T-helper 2 cell treated with Interferon-gamma antibody and Interleukin-4, amounts not matched to agents 5 μg/mL and 100 μg/mL, for 36 hours (primary cell): ENCODE data around the gene CEP57L1.

Experiments
- DNase-seq: peaks from one replicate; pipeline ENCODE4 v3.0.0; 2021; ENCODE audit warnings: low spot score
- H3K27ac Mint-ChIP-seq: one replicate; pipeline ENCODE4 v1.8.0; 2021; ENCODE audit warnings: mild to moderate bottlenecking, mixed read lengths
- H3K27me3 Mint-ChIP-seq: one replicate; pipeline ENCODE4 v1.8.0; 2021; ENCODE audit warnings: low read depth, mixed read lengths
- H3K36me3 Mint-ChIP-seq: one replicate; pipeline ENCODE4 v1.8.0; 2021; ENCODE audit warnings: low read depth, mixed read lengths
- H3K4me1 Mint-ChIP-seq: one replicate; pipeline ENCODE4 v1.8.0; 2021; ENCODE audit warnings: low read depth, mixed read lengths
- H3K4me3 Mint-ChIP-seq: one replicate; pipeline ENCODE4 v1.8.0; 2022; ENCODE audit warnings: mild to moderate bottlenecking, moderate library complexity, mixed read lengths
- H3K9me3 Mint-ChIP-seq: one replicate; pipeline ENCODE4 v1.8.0; 2021; ENCODE audit warnings: mixed read lengths

Gene CEP57L1

GRCh38 chr6:109059571-109060021 is 35.7 kb upstream of the CEP57L1 start:
- peak overlapping the region; percentile 1 for H3K4me3 Mint-ChIP-seq
- no peaks in the 10 kb centered on the region for H3K9me3 Mint-ChIP-seq
- peaks cover 21% of the 10 kb centered on the region for H3K4me1 Mint-ChIP-seq
- DNase-seq = no peak
- H3K27ac Mint-ChIP-seq = no peak overlapping the region
- peaks cover 6% of the 10 kb centered on the region for H3K27me3 Mint-ChIP-seq
- no peaks in the 10 kb centered on the region for H3K36me3 Mint-ChIP-seq

GRCh38 chr6:109060571-109060970 is 34.7 kb upstream of the CEP57L1 start:
- no peak overlapping the region for H3K27ac Mint-ChIP-seq
- no peaks in the 10 kb centered on the region for H3K9me3 Mint-ChIP-seq
- no peak overlapping the region for H3K4me3 Mint-ChIP-seq
- no peak for DNase-seq
- no peaks in the 10 kb centered on the region for H3K36me3 Mint-ChIP-seq
- peaks cover 4% of the 10 kb centered on the region for H3K27me3 Mint-ChIP-seq
- H3K4me1 Mint-ChIP-seq = peaks cover 21% of the 10 kb centered on the region

- no peaks in the 10 kb centered on the region for H3K9me3 Mint-ChIP-seq
Observed at GRCh38 chr6:109062216-109062615, 33.1 kb upstream of the CEP57L1 start.

GRCh38 chr6:109062767-109063352 is 32.4 kb upstream of the CEP57L1 start:
- H3K4me1 Mint-ChIP-seq = peaks cover 21% of the 10 kb centered on the region
- no peaks in the 10 kb centered on the region for H3K9me3 Mint-ChIP-seq
- no peak overlapping the region for H3K4me3 Mint-ChIP-seq
- no peak overlapping the region for H3K27ac Mint-ChIP-seq
- H3K27me3 Mint-ChIP-seq = peaks cover 4% of the 10 kb centered on the region
- H3K36me3 Mint-ChIP-seq = no peaks in the 10 kb centered on the region
- DNase-seq = no peak

More at GRCh38 chr6:109062216-109062615, 33.1 kb upstream of the CEP57L1 start:
- no peak for DNase-seq
- H3K27ac Mint-ChIP-seq = no peak overlapping the region
- peaks cover 4% of the 10 kb centered on the region for H3K27me3 Mint-ChIP-seq
- H3K4me1 Mint-ChIP-seq = peaks cover 21% of the 10 kb centered on the region
- no peak overlapping the region for H3K4me3 Mint-ChIP-seq
- H3K36me3 Mint-ChIP-seq = no peaks in the 10 kb centered on the region

- DNase-seq = no peak
- H3K27ac Mint-ChIP-seq = no peak overlapping the region
- no peak overlapping the region for H3K4me3 Mint-ChIP-seq
- H3K27me3 Mint-ChIP-seq = peaks cover 4% of the 10 kb centered on the region
- peaks cover 20% of the 10 kb centered on the region for H3K4me1 Mint-ChIP-seq
- H3K9me3 Mint-ChIP-seq = no peaks in the 10 kb centered on the region
- no peaks in the 10 kb centered on the region for H3K36me3 Mint-ChIP-seq
Observed at GRCh38 chr6:109069746-109070145, 25.6 kb upstream of the CEP57L1 start.

- Mint-ChIP-seq H3K27ac (no peak overlapping the region), H3K4me1 (peaks cover 20% of the 10 kb centered on the region), H3K27me3 (peaks cover 9% of the 10 kb centered on the region), H3K9me3 (no peaks in the 10 kb centered on the region), H3K4me3 (peak overlapping the region; percentile 42), H3K36me3 (no peaks in the 10 kb centered on the region)
- no peak for DNase-seq
Observed at GRCh38 chr6:109071125-109071917, 24.0 kb upstream of the CEP57L1 start.

- Mint-ChIP-seq H3K27ac (no peak overlapping the region), H3K9me3 (no peaks in the 10 kb centered on the region), H3K4me3 (no peak overlapping the region), H3K27me3 (peaks cover 7% of the 10 kb centered on the region), H3K4me1 (peaks cover 22% of the 10 kb centered on the region), H3K36me3 (no peaks in the 10 kb centered on the region)
- DNase-seq = peak; percentile 29
Observed at GRCh38 chr6:109073344-109074132, 21.8 kb upstream of the CEP57L1 start.

GRCh38 chr6:109074133-109074415 is 21.2 kb upstream of the CEP57L1 start:
- Mint-ChIP-seq H3K27me3 (peaks cover 8% of the 10 kb centered on the region), H3K27ac (no peak overlapping the region), H3K4me1 (peaks cover 22% of the 10 kb centered on the region), H3K9me3 (no peaks in the 10 kb centered on the region), H3K4me3 (no peak overlapping the region), H3K36me3 (no peaks in the 10 kb centered on the region)
- no peak for DNase-seq

GRCh38 chr6:109075934-109076333 is 19.4 kb upstream of the CEP57L1 start:
- Mint-ChIP-seq H3K27me3 (peaks cover 9% of the 10 kb centered on the region), H3K9me3 (no peaks in the 10 kb centered on the region), H3K36me3 (no peaks in the 10 kb centered on the region), H3K4me1 (peaks cover 18% of the 10 kb centered on the region), H3K27ac (no peak overlapping the region), H3K4me3 (no peak overlapping the region)
- no peak for DNase-seq

GRCh38 chr6:109076377-109076776 is 18.9 kb upstream of the CEP57L1 start:
- no peak for DNase-seq
- Mint-ChIP-seq H3K27ac (no peak overlapping the region), H3K4me3 (no peak overlapping the region), H3K4me1 (peaks cover 14% of the 10 kb centered on the region), H3K36me3 (no peaks in the 10 kb centered on the region), H3K9me3 (no peaks in the 10 kb centered on the region), H3K27me3 (peaks cover 9% of the 10 kb centered on the region)

GRCh38 chr6:109079981-109080380 is 15.3 kb upstream of the CEP57L1 start:
- H3K4me3 Mint-ChIP-seq = no peak overlapping the region
- no peak for DNase-seq
- H3K27ac Mint-ChIP-seq = no peak overlapping the region
- peaks cover 5% of the 10 kb centered on the region for H3K4me1 Mint-ChIP-seq
- no peaks in the 10 kb centered on the region for H3K9me3 Mint-ChIP-seq
- peaks cover 5% of the 10 kb centered on the region for H3K27me3 Mint-ChIP-seq
- H3K36me3 Mint-ChIP-seq = no peaks in the 10 kb centered on the region

- DNase-seq = no peak
- Mint-ChIP-seq H3K36me3 (no peaks in the 10 kb centered on the region), H3K4me3 (no peak overlapping the region), H3K27me3 (peaks cover 2% of the 10 kb centered on the region), H3K4me1 (peaks cover 5% of the 10 kb centered on the region), H3K9me3 (no peaks in the 10 kb centered on the region), H3K27ac (no peak overlapping the region)
Observed at GRCh38 chr6:109081026-109081425, 14.3 kb upstream of the CEP57L1 start.

GRCh38 chr6:109081516-109082187 is 13.7 kb upstream of the CEP57L1 start:
- Mint-ChIP-seq H3K27ac (no peak overlapping the region), H3K4me3 (no peak overlapping the region), H3K27me3 (peaks cover 2% of the 10 kb centered on the region), H3K4me1 (peaks cover 1% of the 10 kb centered on the region), H3K9me3 (no peaks in the 10 kb centered on the region), H3K36me3 (no peaks in the 10 kb centered on the region)
- no peak for DNase-seq

GRCh38 chr6:109082188-109082577 is 13.1 kb upstream of the CEP57L1 start:
- H3K27ac Mint-ChIP-seq = no peak overlapping the region
- H3K9me3 Mint-ChIP-seq = no peaks in the 10 kb centered on the region
- DNase-seq = no peak
- H3K36me3 Mint-ChIP-seq = peaks cover under 1% of the 10 kb centered on the region
- peaks cover 2% of the 10 kb centered on the region for H3K27me3 Mint-ChIP-seq
- H3K4me3 Mint-ChIP-seq = no peak overlapping the region
- peaks cover 1% of the 10 kb centered on the region for H3K4me1 Mint-ChIP-seq
